ENCODE results near the gene TUBB4A. TPM values are rescaled to one million over a fixed set of nuclear protein-coding genes. Genes with fewer than 3 reads are reported as not detected.

TUBB4A gene
- total and polyA plus RNA-seq, 10 of the 15 experiments (the other 5 are each of a cell fraction or from before 2014, with no cell fraction given): 0.29 to 22.4 (median 3.8) TPM

DNA sequence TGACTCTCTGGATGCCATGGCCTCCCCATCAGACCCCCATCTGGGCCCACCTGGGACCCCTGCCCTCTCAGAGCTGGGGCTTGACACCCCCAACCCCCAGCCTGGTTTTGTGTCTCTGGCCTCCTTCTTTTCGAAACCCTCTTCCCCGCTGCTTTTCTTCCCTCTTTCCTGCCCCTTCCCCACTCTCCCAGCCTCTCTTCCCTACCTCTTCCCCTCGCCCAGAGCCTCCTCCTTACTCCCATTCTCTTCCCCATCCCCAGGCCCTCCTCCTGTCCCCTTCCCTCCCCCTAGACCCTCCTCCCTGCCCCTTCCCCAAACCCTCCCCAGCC, 30.9 kb upstream of the TUBB4A start:
- 0% methylated on average over 2 of the region's 3 CpGs for WGBS (ENCODE audit: insufficient coverage, insufficient replicate concordance, low lambda C conversion rate, missing lambda C conversion rate)
- H4K20me1 ChIP-seq (ENCODE audit: control insufficient read depth, insufficient read depth): no peaks in the 10 kb centered on the region; the same call in 1 of the 2 replicates
- no peak for ATAC-seq
- in situ Hi-C loops (cut with MboI) (no loop called here), intact Hi-C loops (cut with micrococcal nuclease; ENCODE audit: unreplicated experiment) (loop anchor here (2.0 kb wide), 1 partner anchor 14 kb away; no protein-coding TSS in a partner anchor)
- no peak for DNase-seq (ENCODE audit: low read depth, low spot score)
- no peak for FAIRE-seq
- H3K27me3 ChIP-seq (replicated peaks in 1 of 2; ENCODE audit: control insufficient read depth in 2 of 2, insufficient read depth in 2 of 2, low read length in 1 of 2): no peaks in the 10 kb centered on the region
- POLR2A ChIA-PET: interaction anchor here (0.6 to 1.6 kb wide), 5 partner anchors 21 to 110 kb away, joined by 3 to 7 read pairs (median 4); no protein-coding TSS in a partner anchor
- peak overlapping the region; percentile 99 for H3K4me3 ChIP-seq
- RAD21 ChIA-PET (ENCODE audit: unreplicated experiment): interaction anchor here (1.3 kb wide), 1 partner anchor 109 kb away, joined by 3 read pairs; no protein-coding TSS in a partner anchor
- H3K27ac ChIP-seq (ENCODE audit: control insufficient read depth, insufficient read depth): peak overlapping the region; percentile 83
- H3K36me3 ChIP-seq (ENCODE audit: control insufficient read depth in 2 of 2, insufficient read depth in 2 of 2, low read length in 1 of 2): peaks cover 0 to 8% of the 10 kb centered on the region in 2 experiments; a peak in 2 of 4 replicates
- peaks cover 69% of the 10 kb centered on the region for H3K79me2 ChIP-seq (ENCODE audit: control insufficient read depth, insufficient read depth, low read length)
- H2AFZ ChIP-seq (ENCODE audit: control insufficient read depth, low read depth, low read length): no peak overlapping the region
- BruUV-seq (replicated peaks): no TSS peak
- CTCF ChIA-PET: interaction anchor here (1.9 kb wide), 1 partner anchor 15 kb away, joined by 10 read pairs; no protein-coding TSS in a partner anchor
- H3K4me1 ChIP-seq (ENCODE audit: control insufficient read depth, insufficient read depth, low read length): peaks cover 45% of the 10 kb centered on the region
- peak overlapping the region; percentile 99 for H3K9ac ChIP-seq (ENCODE audit: control insufficient read depth, insufficient read depth, low read length)
- SMC1A ChIA-PET (ENCODE audit: uncharacterized antibody, unreplicated experiment): interaction anchor here (0.9 to 1.5 kb wide), 4 partner anchors 11 to 48 kb away, joined by 3 to 10 read pairs (median 4); no protein-coding TSS in a partner anchor
- peak overlapping the region; percentile 60 for H3K4me2 ChIP-seq (ENCODE audit: control insufficient read depth, insufficient read depth)
- no peaks in the 10 kb centered on the region; the same call in 2 of the 3 replicates for H3K9me3 ChIP-seq (replicated peaks; ENCODE audit: control insufficient read depth, insufficient read depth, low read length)
- TF ChIP-seq IKZF1 (conservative IDR thresholded peaks at IDR 0.05): 0 out of 2 replicates have a peak, but pooled peaks have one; percentile 37
- TF ChIP-seq SMAD1 (IDR thresholded peaks at IDR 0.05; ENCODE audit: low read depth, partially characterized antibody): peak; percentile 69
- TF ChIP-seq IKZF2 (IDR thresholded peaks at IDR 0.05): 0 out of 4 replicates have a peak, but pooled peaks of 1 of the 2 experiments have one; percentile 9
- no peak for TF ChIP-seq NFYB (IDR thresholded peaks at IDR 0.05; ENCODE audit: insufficient read depth, low read depth, low read length)
- TF ChIP-seq SPI1 (IDR thresholded peaks at IDR 0.05; ENCODE audit: borderline replicate concordance, insufficient read depth, low read depth, low read length): no peak
- peak; percentile 25; the same call in 1 of the 3 replicates for TF ChIP-seq POU2F2 (IDR thresholded peaks at IDR 0.05; ENCODE audit: borderline replicate concordance, low read depth, low read length)

Measured in GM12878 (cell line).